Panc1 (cell line): ENCODE data around the gene HMGN2. TPM values are rescaled to one million over a fixed set of nuclear protein-coding genes. Genes with fewer than 3 reads are reported as not detected.

Experiments
- ATAC-seq: fragments of 200-7000 bp; cut with Tn5 transposase; 2 replicates; pipeline ENCODE4 v1.9.1; 2020; ENCODE audit warnings: mild to moderate bottlenecking, moderate library complexity
- BruUV-seq: library from RNA; stranded (reverse); fragments of 400-500 nt; replicated peaks from 2 replicates; lab custom pipeline; 2021; lab: Mats Ljungman, UMichigan
- CTCF ChIA-PET: fragments of 300-600 bp; sonication (Branson Sonifier 250); formaldehyde crosslinking; loops from one replicate; lab custom pipeline; 2022; ENCODE audit warnings: antibody characterized with exemption; lab: Charles Lee
- POLR2A ChIA-PET: fragments of 300-600 bp; sonication (Branson Sonifier 250); formaldehyde crosslinking; loops from one replicate; lab custom pipeline; 2022; ENCODE audit warnings: antibody characterized with exemption; lab: Charles Lee
- DNase-seq: peaks from one replicate; pipeline ENCODE4 v3.0.0-alpha.2; 2010; ENCODE audit warnings: low read depth, low spot score
- H3K27ac ChIP-seq: 2 replicates; pipeline ENCODE4 v1.5.1; 2011; ENCODE audit warnings: mild to moderate bottlenecking, low read length, inconsistent platforms
- H3K27me3 ChIP-seq: fragments of 200-500 bp; sonication (Bioruptor generic); 2 replicates; pipeline ENCODE4 v1.6.0; 2014; ENCODE audit warnings: low read length, inconsistent platforms; ENCODE audit not compliant: control insufficient read depth, insufficient read depth
- H3K36me3 ChIP-seq: fragments of 200-500 bp; sonication (Bioruptor generic); 2 replicates; pipeline ENCODE4 v1.5.1; 2014; ENCODE audit warnings: inconsistent platforms, mild to moderate bottlenecking, low read length, moderate library complexity; ENCODE audit not compliant: control insufficient read depth, insufficient read depth
- H3K4me1 ChIP-seq: 2 replicates; pipeline ENCODE4 v1.5.1; 2011; ENCODE audit warnings: inconsistent platforms, mild to moderate bottlenecking, low read length, moderate library complexity; ENCODE audit not compliant: control insufficient read depth, insufficient read depth
- H3K4me3 ChIP-seq, 2 experiments: 2 replicates each; pipeline ENCODE4 v1.5.1; 2011 to 2012; ENCODE audit warnings: low read depth in 2 of 2, low read length in 2 of 2, mild to moderate bottlenecking in 2 of 2, inconsistent platforms in 1 of 2, moderate library complexity in 1 of 2
- H3K9me3 ChIP-seq: fragments of 200-500 bp; sonication (Bioruptor generic); 2 replicates; pipeline ENCODE4 v1.5.1; 2014; ENCODE audit warnings: low read depth, mild to moderate bottlenecking, inconsistent platforms, low read length, moderate library complexity; ENCODE audit not compliant: control insufficient read depth, insufficient read depth
- POLR2AphosphoS5 ChIP-seq: IDR thresholded peaks from 2 replicates; pipeline ENCODE4 v1.6.1; 2012; ENCODE audit warnings: mild to moderate bottlenecking, low read depth, low read length, moderate library complexity
- SIN3A ChIP-seq: IDR thresholded peaks from 2 replicates; pipeline ENCODE4 v1.6.1; 2012; ENCODE audit warnings: low read depth, mild to moderate bottlenecking, low read length, moderate library complexity, borderline replicate concordance; ENCODE audit not compliant: insufficient read depth
- TCF7L2 ChIP-seq: IDR thresholded peaks from 2 replicates; pipeline ENCODE4 v1.6.1; 2011; ENCODE audit warnings: mild to moderate bottlenecking, low read depth, low read length, inconsistent platforms
- in situ Hi-C: cut with HindIII; loops from 2 replicates; pipeline ENCODE4 v1.10.0; 2016; ENCODE audit warnings: low sequenced_read_pairs, low pct_unique_long_range_greater_than_20kb
- intact Hi-C: fragments of 100-400 bp; cut with micrococcal nuclease; formaldehyde crosslinking; loops from one replicate; pipeline ENCODE4 v1.10.0; 2022; ENCODE audit not compliant: unreplicated experiment
- total RNA-seq: library from RNA; stranded (reverse); gene quantifications from one replicate; pipeline ENCODE4 v1.2.1, GENCODE V29; 2021; ENCODE audit not compliant: unreplicated experiment
- TF ChIP-seq, protein P1 (sequence below): fragments of 450-650 bp; IDR thresholded peaks from 2 replicates; pipeline ENCODE4 v1.5.1; 2017; ENCODE audit warnings: mild to moderate bottlenecking
- TF ChIP-seq, protein P2 (sequence below), 2 experiments: IDR thresholded peaks; 2 replicates each; pipeline ENCODE4 v1.6.1; 2011 to 2012; ENCODE audit warnings: low read depth in 2 of 2, control low read depth in 1 of 2, low read length in 1 of 2, mild to moderate bottlenecking in 1 of 2, moderate library complexity in 1 of 2; ENCODE audit not compliant: insufficient read depth in 1 of 2

HMGN2 gene
- total RNA-seq, 1 experiment from 2014 or later, result 496 TPM

GRCh38 chr1:26474818-26475217 lies 2.6 kb downstream of the HMGN2 start:
- intact Hi-C loops, result loop anchor here (10.0 kb wide), 1 partner anchor 60 kb away; no protein-coding TSS in a partner anchor
- TF ChIP-seq, protein P1, sequence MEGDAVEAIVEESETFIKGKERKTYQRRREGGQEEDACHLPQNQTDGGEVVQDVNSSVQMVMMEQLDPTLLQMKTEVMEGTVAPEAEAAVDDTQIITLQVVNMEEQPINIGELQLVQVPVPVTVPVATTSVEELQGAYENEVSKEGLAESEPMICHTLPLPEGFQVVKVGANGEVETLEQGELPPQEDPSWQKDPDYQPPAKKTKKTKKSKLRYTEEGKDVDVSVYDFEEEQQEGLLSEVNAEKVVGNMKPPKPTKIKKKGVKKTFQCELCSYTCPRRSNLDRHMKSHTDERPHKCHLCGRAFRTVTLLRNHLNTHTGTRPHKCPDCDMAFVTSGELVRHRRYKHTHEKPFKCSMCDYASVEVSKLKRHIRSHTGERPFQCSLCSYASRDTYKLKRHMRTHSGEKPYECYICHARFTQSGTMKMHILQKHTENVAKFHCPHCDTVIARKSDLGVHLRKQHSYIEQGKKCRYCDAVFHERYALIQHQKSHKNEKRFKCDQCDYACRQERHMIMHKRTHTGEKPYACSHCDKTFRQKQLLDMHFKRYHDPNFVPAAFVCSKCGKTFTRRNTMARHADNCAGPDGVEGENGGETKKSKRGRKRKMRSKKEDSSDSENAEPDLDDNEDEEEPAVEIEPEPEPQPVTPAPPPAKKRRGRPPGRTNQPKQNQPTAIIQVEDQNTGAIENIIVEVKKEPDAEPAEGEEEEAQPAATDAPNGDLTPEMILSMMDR, result no peak
- TF ChIP-seq, protein P2, sequence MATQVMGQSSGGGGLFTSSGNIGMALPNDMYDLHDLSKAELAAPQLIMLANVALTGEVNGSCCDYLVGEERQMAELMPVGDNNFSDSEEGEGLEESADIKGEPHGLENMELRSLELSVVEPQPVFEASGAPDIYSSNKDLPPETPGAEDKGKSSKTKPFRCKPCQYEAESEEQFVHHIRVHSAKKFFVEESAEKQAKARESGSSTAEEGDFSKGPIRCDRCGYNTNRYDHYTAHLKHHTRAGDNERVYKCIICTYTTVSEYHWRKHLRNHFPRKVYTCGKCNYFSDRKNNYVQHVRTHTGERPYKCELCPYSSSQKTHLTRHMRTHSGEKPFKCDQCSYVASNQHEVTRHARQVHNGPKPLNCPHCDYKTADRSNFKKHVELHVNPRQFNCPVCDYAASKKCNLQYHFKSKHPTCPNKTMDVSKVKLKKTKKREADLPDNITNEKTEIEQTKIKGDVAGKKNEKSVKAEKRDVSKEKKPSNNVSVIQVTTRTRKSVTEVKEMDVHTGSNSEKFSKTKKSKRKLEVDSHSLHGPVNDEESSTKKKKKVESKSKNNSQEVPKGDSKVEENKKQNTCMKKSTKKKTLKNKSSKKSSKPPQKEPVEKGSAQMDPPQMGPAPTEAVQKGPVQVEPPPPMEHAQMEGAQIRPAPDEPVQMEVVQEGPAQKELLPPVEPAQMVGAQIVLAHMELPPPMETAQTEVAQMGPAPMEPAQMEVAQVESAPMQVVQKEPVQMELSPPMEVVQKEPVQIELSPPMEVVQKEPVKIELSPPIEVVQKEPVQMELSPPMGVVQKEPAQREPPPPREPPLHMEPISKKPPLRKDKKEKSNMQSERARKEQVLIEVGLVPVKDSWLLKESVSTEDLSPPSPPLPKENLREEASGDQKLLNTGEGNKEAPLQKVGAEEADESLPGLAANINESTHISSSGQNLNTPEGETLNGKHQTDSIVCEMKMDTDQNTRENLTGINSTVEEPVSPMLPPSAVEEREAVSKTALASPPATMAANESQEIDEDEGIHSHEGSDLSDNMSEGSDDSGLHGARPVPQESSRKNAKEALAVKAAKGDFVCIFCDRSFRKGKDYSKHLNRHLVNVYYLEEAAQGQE (IDR thresholded peaks at IDR 0.05; ENCODE audit: insufficient read depth in 1 of 2, low read depth in 2 of 2, low read length in 1 of 2), result no peak
- TF ChIP-seq SIN3A (no peak), POLR2AphosphoS5 (no peak), TCF7L2 (no peak)
- H3K36me3 ChIP-seq, result peaks cover 36% of the 10 kb centered on the region
- ChIA-PET CTCF (no interaction called here), POLR2A (no interaction called here)
- DNase-seq (no peak), ATAC-seq (no peak)
- H3K4me3 ChIP-seq, result no peak overlapping the region
- 0 out of 2 replicates have a peak overlapping the region, but pooled peaks have one; percentile 15 for H3K27ac ChIP-seq
- in situ Hi-C loops, result no loop called here
- BruUV-seq, result no TSS peak
- H3K9me3 ChIP-seq, result no peaks in the 10 kb centered on the region
- H3K27me3 ChIP-seq, result no peaks in the 10 kb centered on the region
- peaks cover 21% of the 10 kb centered on the region for H3K4me1 ChIP-seq

DNA sequence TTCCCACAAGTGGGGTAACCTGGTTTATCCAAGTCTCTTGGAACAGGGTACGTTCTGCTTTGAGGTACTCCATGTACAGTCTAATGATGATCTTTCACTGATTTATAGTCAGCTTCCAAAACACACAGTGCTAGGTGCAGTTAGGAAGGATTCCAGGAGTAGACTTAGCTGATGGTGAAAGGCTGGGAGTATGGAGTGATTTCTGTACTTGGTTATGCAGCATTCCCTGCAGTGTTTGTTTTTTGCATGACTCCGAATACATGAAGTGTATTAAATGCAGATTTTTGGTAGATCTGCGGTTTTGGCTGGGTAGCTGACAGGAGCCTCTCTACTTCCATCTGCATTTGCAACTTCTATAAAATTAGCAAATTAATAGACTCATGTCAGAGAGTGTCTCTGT lies 3.7 kb downstream of the HMGN2 start:
- Histone ChIP-seq H3K27ac (no peak overlapping the region), H3K4me3 (no peak overlapping the region), H3K36me3 (peaks cover 36% of the 10 kb centered on the region), H3K4me1 (peaks cover 14% of the 10 kb centered on the region), H3K9me3 (no peaks in the 10 kb centered on the region), H3K27me3 (no peaks in the 10 kb centered on the region)
- CTCF ChIA-PET, result interaction anchor here (0.6 kb wide), 1 partner anchor 16 kb away, joined by 3 read pairs; no protein-coding TSS in a partner anchor
- BruUV-seq, result no TSS peak
- POLR2A ChIA-PET, result no interaction called here
- intact Hi-C loops (loop anchor here (10.0 kb wide), 1 partner anchor 59 kb away; no protein-coding TSS in a partner anchor), in situ Hi-C loops (no loop called here)
- ATAC-seq, result no peak
- DNase-seq, result no peak
- no peak for TF ChIP-seq TCF7L2
- TF ChIP-seq, protein P1, result no peak
- no peak for TF ChIP-seq SIN3A
- TF ChIP-seq POLR2AphosphoS5, result no peak
- TF ChIP-seq, protein P2 (IDR thresholded peaks at IDR 0.05; ENCODE audit: insufficient read depth in 1 of 2, low read depth in 2 of 2, low read length in 1 of 2), result no peak
